Prostate gland (tissue), 2 donors: Measurements from ENCODE around the gene ZNF491. TPM values are rescaled to one million over a fixed set of nuclear protein-coding genes. Genes with fewer than 3 reads are reported as not detected.
"Not testable (repeated sequence)": the region's sequence is repeated elsewhere in the genome, so short reads cannot be mapped to it uniquely, and the experiment has no call there.

ENCODE experiments used
- DNase-seq: peaks from one replicate; pipeline ENCODE4 v3.0.0-alpha.2; 2019; ENCODE audit warnings: low spot score
- H3K27ac ChIP-seq, 2 donors: fragments of 200-600 bp; sonication (generic); 2 replicates each; pipeline ENCODE4 v1.5.1; 2017 to 2019
- H3K27me3 ChIP-seq: fragments of 200-600 bp; sonication (generic); replicated peaks from 2 replicates; pipeline ENCODE4 v1.5.1; 2019; ENCODE audit not compliant: insufficient read depth
- H3K36me3 ChIP-seq, 2 donors: fragments of 200-600 bp; sonication (generic); 1 replicate in 1 of 2; 2 replicates in 1 of 2; pipeline versions ENCODE4 v1.5.1 to v1.8.1; 2017 to 2019
- H3K4me1 ChIP-seq: fragments of 200-600 bp; sonication (generic); replicated peaks from 2 replicates; pipeline ENCODE4 v1.5.1; 2019
- H3K4me3 ChIP-seq, 2 donors: fragments of 200-600 bp; sonication (generic); 2 replicates each; pipeline ENCODE4 v1.5.1; 2017 to 2019
- H3K9me3 ChIP-seq: fragments of 200-600 bp; sonication (generic); 2 replicates; pipeline ENCODE4 v1.5.1; 2017
- CTCF ChIP-seq, 4 experiments: fragments of 200-600 bp in 2 of 4; fragments of 450-650 bp in 2 of 4; sonication (generic) in 2 of 4; IDR thresholded peaks; 1 replicate in 3 of 4; 2 replicates in 1 of 4; pipeline ENCODE4 v1.5.1; 2016 to 2019; ENCODE audit warnings: antibody characterized with exemption in 4 of 4, mild to moderate bottlenecking in 2 of 4, moderate library complexity in 2 of 4
- POLR2A ChIP-seq: fragments of 450-650 bp; IDR thresholded peaks from one replicate; pipeline ENCODE4 v1.6.1; 2016; ENCODE audit warnings: antibody characterized with exemption, mild to moderate bottlenecking
- POLR2AphosphoS5 ChIP-seq: sonication (generic); formaldehyde crosslinking; IDR thresholded peaks from one replicate; pipeline ENCODE4 v1.6.1; 2017; ENCODE audit warnings: antibody characterized with exemption
- WGBS: methylation state at CpG from one replicate; pipeline ENCODE4 v1.1.5; 2018; 5-methylcytosine and 5-hydroxymethylcytosine counted together
- intact Hi-C: fragments of 100-400 bp; cut with DNase I; formaldehyde crosslinking; loops from one replicate; pipeline ENCODE4 v1.14.2; 2022
- total RNA-seq, 2 donors: library from RNA; depleted of rRNA; stranded (reverse); fragments of >200 nt; gene quantifications; one replicate each; pipeline ENCODE4 v1.1.0, GENCODE V29; 2016

Gene ZNF491
- total RNA-seq, 2 donors from 2014 or later, result 1.6 to 2.3 TPM

GRCh38 chr19:11814029-11814699, 15.8 kb downstream of the ZNF491 start, which contains the start of gene ZNF440:
Gene ZNF440 (plus strand): TSS chr19:11814273. CDS start chr19:11814448, 175 bp downstream.
- peak; percentile 98 for DNase-seq
- Histone ChIP-seq H3K4me1 (no peaks in the 10 kb centered on the region), H3K27me3 (no peaks in the 10 kb centered on the region), H3K9me3 (no peaks in the 10 kb centered on the region), H3K4me3 (peak within 1 kb of the TSS; percentile 77 to 92), H3K27ac (peak within 1 kb of the TSS; percentile 91 to 95), H3K36me3 (no peaks in the 10 kb centered on the region)
- TF ChIP-seq CTCF (IDR thresholded peaks at IDR 0.05) (peak in 1 of 4 experiments; percentile 20), POLR2AphosphoS5 (peak; percentile 99), POLR2A (peak; percentile 99)
- 0% methylated on average over 55 of the region's 55 CpGs for WGBS
- intact Hi-C loops, result no loop called here

GRCh38 chr19:11814700-11815035, 16.3 kb downstream of the ZNF491 start:
- Histone ChIP-seq H3K27me3 (no peaks in the 10 kb centered on the region), H3K36me3 (no peaks in the 10 kb centered on the region), H3K4me1 (no peaks in the 10 kb centered on the region), H3K9me3 (no peaks in the 10 kb centered on the region), H3K4me3 (peak overlapping the region; percentile 77 to 92), H3K27ac (peak overlapping the region; percentile 91 to 95)
- intact Hi-C loops, result no loop called here
- TF ChIP-seq POLR2AphosphoS5 (no peak), POLR2A (no peak), CTCF (IDR thresholded peaks at IDR 0.05) (no peak)
- WGBS, result 15% methylated on average over 13 of the region's 13 CpGs
- DNase-seq, result peak; percentile 9

- Histone ChIP-seq H3K27me3 (no peaks in the 10 kb centered on the region), H3K4me1 (no peaks in the 10 kb centered on the region), H3K9me3 (no peaks in the 10 kb centered on the region), H3K4me3 (no peak overlapping the region), H3K36me3 (peaks cover 0 to 5% of the 10 kb centered on the region in 2 donors), H3K27ac (no peak overlapping the region)
- intact Hi-C loops, result no loop called here
- WGBS, result 91% methylated on average over 5 of the region's 5 CpGs
- DNase-seq, result no peak
- TF ChIP-seq POLR2AphosphoS5, result no peak
- TF ChIP-seq POLR2A, result no peak
- no peak for TF ChIP-seq CTCF (IDR thresholded peaks at IDR 0.05)
Observed at GRCh38 chr19:11821474-11822109, 23.3 kb downstream of the ZNF491 start.

GRCh38 chr19:11828957-11829876, 30.9 kb downstream of the ZNF491 start:
- H3K9me3 ChIP-seq, result not testable (repeated sequence)

GRCh38 chr19:11832253-11832912, 34.1 kb downstream of the ZNF491 start:
- Histone ChIP-seq H3K4me1 (no peaks in the 10 kb centered on the region), H3K27me3 (no peaks in the 10 kb centered on the region), H3K9me3 (no peaks in the 10 kb centered on the region), H3K27ac (no peak overlapping the region), H3K36me3 (peaks cover 15 to 21% of the 10 kb centered on the region in 2 donors), H3K4me3 (no peak overlapping the region)
- intact Hi-C loops, result no loop called here
- TF ChIP-seq POLR2A (no peak), POLR2AphosphoS5 (no peak), CTCF (IDR thresholded peaks at IDR 0.05) (no peak)
- WGBS, result 97% methylated on average over 8 of the region's 8 CpGs
- DNase-seq, result no peak

More at GRCh38 chr19:11828957-11829876, 30.9 kb downstream of the ZNF491 start:
- H3K4me1 ChIP-seq, H3K4me3 ChIP-seq, intact Hi-C loops, H3K27ac ChIP-seq, DNase-seq, H3K27me3 ChIP-seq: not testable (repeated sequence)
- H3K36me3 ChIP-seq, result peaks cover 15 to 21% of the 10 kb centered on the region in 2 donors
- WGBS, result 93% methylated on average over 7 of the region's 7 CpGs
